ENCODE results near the gene PGM2.

PGM2 gene

GRCh38 chr4:37827802-37828321 lies 1.4 kb downstream of the PGM2 start:
- Histone ChIP-seq H2AFZ (ENCODE audit: low read length) (peak overlapping the region; percentile 98), H2AK5ac (ENCODE audit: low read depth, low read length) (no peak overlapping the region), H3K4me3 (ENCODE audit: low read length in 2 of 2) (peak overlapping the region in 1 of 2 donors; percentile 90), H3K23ac (ENCODE audit: low read depth, low read length, poor library complexity) (no peak overlapping the region), H2BK120ac (ENCODE audit: low read depth, low read length) (no peak overlapping the region), H2BK5ac (ENCODE audit: low read length) (no peak overlapping the region), H3K4ac (ENCODE audit: low read length) (no peak overlapping the region), H2BK12ac (ENCODE audit: low read length) (no peak overlapping the region), H3K27me3 (ENCODE audit: control insufficient read depth in 3 of 3, insufficient read depth in 3 of 3, low read depth in 1 of 3, low read length in 3 of 3) (peaks cover 0 to 2% (median 0%) of the 10 kb centered on the region in 3 experiments), H3K79me1 (ENCODE audit: low read depth, low read length) (no peaks in the 10 kb centered on the region), H2BK15ac (ENCODE audit: low read length) (no peak overlapping the region), H4K91ac (ENCODE audit: low read depth, low read length, poor library complexity) (no peak overlapping the region), H4K8ac (ENCODE audit: low read depth, low read length) (no peak overlapping the region), H3K4me1 (ENCODE audit: control insufficient read depth in 2 of 2, insufficient read depth in 1 of 2, low read depth in 1 of 2, low read length in 2 of 2) (peaks cover 5 to 7% of the 10 kb centered on the region in 2 donors), H3K27ac (replicated peaks; ENCODE audit: low read length) (no peak overlapping the region), H3K36me3 (replicated peaks in 1 of 2; ENCODE audit: control insufficient read depth in 2 of 2, insufficient read depth in 2 of 2, low read length in 2 of 2) (peaks cover 2 to 30% of the 10 kb centered on the region in 2 donors), H3K9me3 (replicated peaks in 1 of 2; ENCODE audit: control insufficient read depth in 2 of 2, insufficient read depth in 1 of 2, low read depth in 1 of 2, low read length in 2 of 2) (no peaks in the 10 kb centered on the region), H3K4me2 (ENCODE audit: insufficient read depth, low read length, poor library complexity, severe bottlenecking) (peak overlapping the region; percentile 97), H3K9ac (ENCODE audit: low read depth, low read length, poor library complexity) (no peak overlapping the region), H3K14ac (ENCODE audit: low read length) (no peak overlapping the region), H3K18ac (ENCODE audit: low read length) (no peak overlapping the region)
- peak; percentile 57 for DNase-seq (ENCODE audit: low spot score)
- no CpG with 5 or more reads among the region's 1 CpG for WGBS, 2 donors (ENCODE audit: extremely low coverage in 2 of 2, insufficient read length in 2 of 2, insufficient replicate concordance in 1 of 2)

- no peak overlapping the region for H2AK5ac ChIP-seq (ENCODE audit: low read depth, low read length)
- no peak overlapping the region for H4K8ac ChIP-seq (ENCODE audit: low read depth, low read length)
- WGBS, 2 donors (ENCODE audit: extremely low coverage in 2 of 2, insufficient read length in 2 of 2, insufficient replicate concordance in 1 of 2): no CpG with 5 or more reads among the region's 3 CpGs
- no peak overlapping the region for H3K9ac ChIP-seq (ENCODE audit: low read depth, low read length, poor library complexity)
- H3K27me3 ChIP-seq (ENCODE audit: control insufficient read depth in 3 of 3, insufficient read depth in 3 of 3, low read depth in 1 of 3, low read length in 3 of 3): peaks cover 0 to 2% (median 0%) of the 10 kb centered on the region in 3 experiments
- no peak overlapping the region for H3K18ac ChIP-seq (ENCODE audit: low read length)
- no peak overlapping the region for H2BK12ac ChIP-seq (ENCODE audit: low read length)
- H2BK5ac ChIP-seq (ENCODE audit: low read length): no peak overlapping the region
- H3K36me3 ChIP-seq (replicated peaks in 1 of 2; ENCODE audit: control insufficient read depth in 2 of 2, insufficient read depth in 2 of 2, low read length in 2 of 2): peaks cover 4 to 37% of the 10 kb centered on the region in 2 donors
- H3K4me1 ChIP-seq (ENCODE audit: control insufficient read depth in 2 of 2, insufficient read depth in 1 of 2, low read depth in 1 of 2, low read length in 2 of 2): peaks cover 5 to 7% of the 10 kb centered on the region in 2 donors
- H3K14ac ChIP-seq (ENCODE audit: low read length): no peak overlapping the region
- H2BK15ac ChIP-seq (ENCODE audit: low read length): no peak overlapping the region
- H3K9me3 ChIP-seq (replicated peaks in 1 of 2; ENCODE audit: control insufficient read depth in 2 of 2, insufficient read depth in 1 of 2, low read depth in 1 of 2, low read length in 2 of 2): no peaks in the 10 kb centered on the region
- no peak overlapping the region for H3K4me3 ChIP-seq (ENCODE audit: low read length in 2 of 2)
- H3K23ac ChIP-seq (ENCODE audit: low read depth, low read length, poor library complexity): no peak overlapping the region
- H3K4me2 ChIP-seq (ENCODE audit: insufficient read depth, low read length, poor library complexity, severe bottlenecking): no peak overlapping the region
- no peak overlapping the region for H3K27ac ChIP-seq (replicated peaks; ENCODE audit: low read length)
- no peak overlapping the region for H3K4ac ChIP-seq (ENCODE audit: low read length)
- DNase-seq (ENCODE audit: low spot score): no peak
- H2AFZ ChIP-seq (ENCODE audit: low read length): no peak overlapping the region
- no peak overlapping the region for H4K91ac ChIP-seq (ENCODE audit: low read depth, low read length, poor library complexity)
- no peak overlapping the region for H2BK120ac ChIP-seq (ENCODE audit: low read depth, low read length)
- H3K79me1 ChIP-seq (ENCODE audit: low read depth, low read length): no peaks in the 10 kb centered on the region
Observed at GRCh38 chr4:37828843-37829242, 2.4 kb downstream of the PGM2 start.

DNA sequence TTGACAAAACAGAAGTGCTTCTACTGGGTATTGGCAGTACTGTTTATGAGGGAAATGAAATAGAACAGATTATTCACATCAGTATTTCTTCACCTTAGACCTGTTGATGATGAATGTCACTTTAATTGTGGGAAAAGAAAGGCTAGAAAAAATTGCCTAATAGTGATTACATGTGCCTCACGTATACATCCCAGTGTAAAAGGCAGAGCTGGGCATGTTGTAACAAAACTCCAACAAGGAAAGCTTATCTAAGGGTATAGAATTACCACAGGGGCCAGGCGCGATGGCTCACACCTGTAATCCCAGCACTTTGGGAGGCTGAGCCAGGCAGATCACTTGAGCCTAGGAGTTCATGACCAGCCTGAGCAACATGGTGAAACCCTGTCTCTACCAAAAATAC lies 4.2 kb downstream of the PGM2 start:
- H2BK15ac ChIP-seq (ENCODE audit: low read length): no peak overlapping the region
- peaks cover 5 to 53% of the 10 kb centered on the region in 2 donors for H3K36me3 ChIP-seq (replicated peaks in 1 of 2; ENCODE audit: control insufficient read depth in 2 of 2, insufficient read depth in 2 of 2, low read length in 2 of 2)
- H3K27ac ChIP-seq (replicated peaks; ENCODE audit: low read length): no peak overlapping the region
- H2BK12ac ChIP-seq (ENCODE audit: low read length): no peak overlapping the region
- H3K9ac ChIP-seq (ENCODE audit: low read depth, low read length, poor library complexity): no peak overlapping the region
- no peak overlapping the region for H2AK5ac ChIP-seq (ENCODE audit: low read depth, low read length)
- H2AFZ ChIP-seq (ENCODE audit: low read length): no peak overlapping the region
- no peak overlapping the region for H2BK120ac ChIP-seq (ENCODE audit: low read depth, low read length)
- no peak overlapping the region for H3K4me2 ChIP-seq (ENCODE audit: insufficient read depth, low read length, poor library complexity, severe bottlenecking)
- H4K8ac ChIP-seq (ENCODE audit: low read depth, low read length): no peak overlapping the region
- H3K79me1 ChIP-seq (ENCODE audit: low read depth, low read length): no peaks in the 10 kb centered on the region
- H3K4me1 ChIP-seq (ENCODE audit: control insufficient read depth in 2 of 2, insufficient read depth in 1 of 2, low read depth in 1 of 2, low read length in 2 of 2): peaks cover 5 to 7% of the 10 kb centered on the region in 2 donors
- no peak overlapping the region for H2BK5ac ChIP-seq (ENCODE audit: low read length)
- H3K14ac ChIP-seq (ENCODE audit: low read length): no peak overlapping the region
- H3K18ac ChIP-seq (ENCODE audit: low read length): no peak overlapping the region
- H3K9me3 ChIP-seq (replicated peaks in 1 of 2; ENCODE audit: control insufficient read depth in 2 of 2, insufficient read depth in 1 of 2, low read depth in 1 of 2, low read length in 2 of 2): no peaks in the 10 kb centered on the region
- no peak overlapping the region for H4K91ac ChIP-seq (ENCODE audit: low read depth, low read length, poor library complexity)
- no peak overlapping the region for H3K4ac ChIP-seq (ENCODE audit: low read length)
- no peaks in the 10 kb centered on the region for H3K27me3 ChIP-seq (ENCODE audit: control insufficient read depth in 3 of 3, insufficient read depth in 3 of 3, low read depth in 1 of 3, low read length in 3 of 3)
- no peak overlapping the region for H3K4me3 ChIP-seq (ENCODE audit: low read length in 2 of 2)
- WGBS, 2 donors (ENCODE audit: extremely low coverage in 2 of 2, insufficient read length in 2 of 2, insufficient replicate concordance in 1 of 2): no CpG with 5 or more reads among the region's 3 CpGs
- no peak overlapping the region for H3K23ac ChIP-seq (ENCODE audit: low read depth, low read length, poor library complexity)
- DNase-seq (ENCODE audit: low spot score): no peak

DNA sequence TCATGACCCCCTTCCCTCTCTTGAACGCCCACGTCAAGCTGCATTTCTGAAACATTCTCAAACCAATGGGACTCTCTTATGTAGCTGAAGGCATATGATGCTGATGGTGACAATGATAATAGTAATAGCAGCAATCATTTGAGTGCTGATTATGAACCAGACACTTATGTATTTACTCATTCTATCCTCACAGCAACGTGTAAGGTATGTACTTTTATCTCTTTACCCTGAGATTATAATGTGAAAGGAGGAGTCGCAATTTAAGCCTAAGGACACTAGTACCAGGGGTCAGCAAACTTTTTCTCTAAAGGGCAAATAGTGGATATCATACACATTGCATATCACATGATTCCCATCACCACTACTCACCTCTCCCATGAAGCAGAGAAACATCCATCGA lies 8.5 kb downstream of the PGM2 start:
- peaks cover 7 to 73% of the 10 kb centered on the region in 2 donors for H3K36me3 ChIP-seq (replicated peaks in 1 of 2; ENCODE audit: control insufficient read depth in 2 of 2, insufficient read depth in 2 of 2, low read length in 2 of 2)
- no peaks in the 10 kb centered on the region for H3K27me3 ChIP-seq (ENCODE audit: control insufficient read depth in 3 of 3, insufficient read depth in 3 of 3, low read depth in 1 of 3, low read length in 3 of 3)
- no peaks in the 10 kb centered on the region for H3K9me3 ChIP-seq (replicated peaks in 1 of 2; ENCODE audit: control insufficient read depth in 2 of 2, insufficient read depth in 1 of 2, low read depth in 1 of 2, low read length in 2 of 2)
- H2AK5ac ChIP-seq (ENCODE audit: low read depth, low read length): no peak overlapping the region
- H2BK120ac ChIP-seq (ENCODE audit: low read depth, low read length): no peak overlapping the region
- H3K23ac ChIP-seq (ENCODE audit: low read depth, low read length, poor library complexity): no peak overlapping the region
- H2BK5ac ChIP-seq (ENCODE audit: low read length): no peak overlapping the region
- H4K91ac ChIP-seq (ENCODE audit: low read depth, low read length, poor library complexity): no peak overlapping the region
- H3K18ac ChIP-seq (ENCODE audit: low read length): no peak overlapping the region
- no peaks in the 10 kb centered on the region for H3K79me1 ChIP-seq (ENCODE audit: low read depth, low read length)
- WGBS, 2 donors (ENCODE audit: extremely low coverage in 2 of 2, insufficient read length in 2 of 2, insufficient replicate concordance in 1 of 2): no CpG with 5 or more reads among the region's 5 CpGs
- H2AFZ ChIP-seq (ENCODE audit: low read length): no peak overlapping the region
- H3K4me2 ChIP-seq (ENCODE audit: insufficient read depth, low read length, poor library complexity, severe bottlenecking): no peak overlapping the region
- H2BK15ac ChIP-seq (ENCODE audit: low read length): no peak overlapping the region
- H3K4ac ChIP-seq (ENCODE audit: low read length): no peak overlapping the region
- H4K8ac ChIP-seq (ENCODE audit: low read depth, low read length): no peak overlapping the region
- no peak overlapping the region for H2BK12ac ChIP-seq (ENCODE audit: low read length)
- no peak overlapping the region for H3K4me3 ChIP-seq (ENCODE audit: low read length in 2 of 2)
- no peak for DNase-seq (ENCODE audit: low spot score)
- no peak overlapping the region for H3K9ac ChIP-seq (ENCODE audit: low read depth, low read length, poor library complexity)
- H3K4me1 ChIP-seq (ENCODE audit: control insufficient read depth in 2 of 2, insufficient read depth in 1 of 2, low read depth in 1 of 2, low read length in 2 of 2): peaks cover 2 to 5% of the 10 kb centered on the region in 2 donors
- H3K14ac ChIP-seq (ENCODE audit: low read length): no peak overlapping the region
- no peak overlapping the region for H3K27ac ChIP-seq (replicated peaks; ENCODE audit: low read length)

Data from neuronal stem cell (in vitro differentiated cells).